Measurements from ENCODE around the gene DGKB.

Gene DGKB

DNA sequence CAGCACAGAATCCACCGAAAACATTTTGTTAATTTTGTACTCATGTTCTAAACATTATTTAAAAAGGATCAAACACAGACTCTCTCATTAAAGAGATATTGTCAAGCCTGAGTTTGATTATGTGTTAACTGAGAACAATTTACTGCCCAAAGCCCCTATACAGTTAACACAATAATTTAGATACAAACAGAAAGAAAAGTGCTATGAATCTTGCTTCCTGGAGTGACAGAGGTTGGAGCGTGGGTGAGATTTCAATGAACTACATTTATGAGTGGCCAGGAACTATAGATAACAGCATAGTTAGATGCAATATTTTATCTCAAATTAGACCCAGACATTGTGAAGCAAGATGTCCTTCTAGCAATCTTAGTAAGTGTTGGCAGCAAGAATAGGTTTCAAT is 464.2 kb downstream of the DGKB start:
- no peak for DNase-seq

DNA sequence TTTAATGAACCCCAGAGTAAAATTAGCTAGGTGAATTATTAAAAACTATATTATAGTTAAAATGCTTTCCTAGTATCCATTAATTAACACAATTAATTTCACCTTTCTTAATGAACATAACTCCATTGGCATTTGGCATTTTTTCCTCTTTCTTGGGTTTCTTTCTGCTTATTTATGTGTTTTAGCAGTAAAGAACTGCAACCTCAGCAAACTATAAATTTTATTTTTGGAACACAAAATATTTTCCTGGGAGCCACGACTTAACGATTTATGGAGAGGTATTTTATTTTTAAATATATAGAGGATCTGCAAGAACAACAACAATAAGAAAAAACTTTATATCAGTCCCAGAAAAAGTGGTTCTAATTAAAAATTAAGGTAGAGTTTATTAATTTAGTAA is 465.7 kb downstream of the DGKB start:
- DNase-seq, result no peak

DNA sequence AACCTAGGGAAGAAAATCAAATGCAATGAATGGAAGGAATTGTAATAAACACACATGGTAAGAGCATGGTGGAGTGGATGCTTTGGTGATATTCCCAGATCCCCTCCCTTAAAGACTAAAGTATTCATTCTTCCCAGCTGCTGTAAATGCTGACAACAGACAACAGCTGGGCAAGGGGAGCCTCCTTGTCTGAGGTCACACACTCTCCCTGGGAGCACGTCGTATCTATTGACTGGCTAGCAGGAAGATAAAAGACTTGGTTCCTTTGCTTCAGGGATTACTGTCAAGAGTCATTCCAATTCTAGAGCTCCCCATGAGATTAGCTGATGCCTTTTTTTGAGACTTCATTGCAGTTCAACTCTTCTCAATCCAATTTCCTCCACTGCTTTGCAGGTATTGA is 469.6 kb downstream of the DGKB start:
- no peak for DNase-seq

DNA sequence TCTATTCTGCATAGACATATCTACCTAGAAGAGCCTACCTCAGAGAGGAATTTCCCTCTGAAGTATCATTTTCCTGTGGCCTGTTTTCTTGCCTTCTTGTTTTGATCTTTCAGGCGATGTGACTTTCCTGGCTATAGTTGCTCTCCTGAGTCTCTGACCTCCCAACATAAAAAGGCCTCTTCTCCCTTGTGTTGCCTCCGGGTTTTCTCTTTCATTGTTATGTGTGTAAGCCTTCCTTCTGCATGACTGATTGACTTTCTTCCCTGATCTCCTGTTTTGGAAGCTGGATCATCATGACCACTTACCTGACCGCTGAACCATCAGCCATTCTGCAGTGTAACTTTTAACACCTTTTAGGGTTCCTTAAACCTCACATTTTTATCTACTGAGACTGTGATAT is 471.6 kb downstream of the DGKB start:
- no peak for DNase-seq

DNA sequence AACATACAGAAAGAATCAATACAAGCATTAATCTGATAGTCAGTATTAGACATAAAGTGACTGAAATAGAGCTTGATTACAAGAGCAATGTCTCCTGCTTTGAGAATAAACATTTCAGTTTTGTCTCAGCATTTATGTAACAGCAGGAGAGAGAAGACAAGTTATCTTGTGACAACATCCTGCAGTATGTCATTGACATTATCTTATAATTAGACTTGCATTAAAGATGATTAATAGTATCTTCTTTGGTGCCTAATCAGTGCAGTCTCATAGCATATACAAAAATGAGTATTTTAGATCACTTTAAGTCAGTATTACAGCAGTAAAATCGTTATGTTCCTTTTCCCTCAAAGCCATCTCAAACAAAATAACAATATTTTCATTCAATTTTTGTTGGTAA is 477.0 kb downstream of the DGKB start:
- DNase-seq, result no peak

DNA sequence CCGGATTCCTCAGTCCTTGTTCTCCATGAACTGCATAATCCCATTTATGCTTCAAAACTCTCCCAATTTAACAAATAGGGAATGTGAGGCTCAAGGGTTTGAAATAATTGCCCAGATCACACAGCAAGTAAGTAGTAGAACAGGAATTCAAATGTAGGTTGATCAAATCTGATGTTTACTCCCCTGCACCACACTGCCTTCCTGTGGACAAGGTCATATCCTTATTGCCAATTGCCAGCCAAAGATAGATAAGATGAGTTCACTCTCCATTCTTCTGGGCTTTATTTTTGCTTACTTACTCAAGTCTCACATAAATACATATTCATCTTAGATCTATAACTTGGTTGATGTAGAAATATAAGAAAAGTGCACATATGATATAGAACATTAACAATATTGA is 477.9 kb downstream of the DGKB start:
- no peak for DNase-seq

DNA sequence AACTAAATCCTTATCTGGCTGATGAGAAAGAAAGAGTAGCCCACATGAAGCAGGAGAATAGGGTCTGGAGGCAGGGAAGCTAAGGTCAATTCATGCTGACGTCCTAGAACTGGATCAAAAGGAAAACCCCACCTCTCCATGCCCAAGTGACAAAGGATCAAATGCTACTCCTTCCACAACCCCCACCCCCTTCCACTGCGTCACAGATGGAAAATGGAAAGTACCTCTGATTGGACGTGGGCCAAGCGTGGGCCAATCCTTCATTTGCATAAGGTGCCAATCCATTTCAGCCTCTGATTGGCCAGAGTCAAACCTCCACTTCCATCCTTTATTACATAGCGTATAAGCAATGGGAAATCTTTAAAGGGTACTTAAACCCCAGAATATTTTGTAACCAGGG is 481.8 kb downstream of the DGKB start:
- DNase-seq, result no peak

DNA sequence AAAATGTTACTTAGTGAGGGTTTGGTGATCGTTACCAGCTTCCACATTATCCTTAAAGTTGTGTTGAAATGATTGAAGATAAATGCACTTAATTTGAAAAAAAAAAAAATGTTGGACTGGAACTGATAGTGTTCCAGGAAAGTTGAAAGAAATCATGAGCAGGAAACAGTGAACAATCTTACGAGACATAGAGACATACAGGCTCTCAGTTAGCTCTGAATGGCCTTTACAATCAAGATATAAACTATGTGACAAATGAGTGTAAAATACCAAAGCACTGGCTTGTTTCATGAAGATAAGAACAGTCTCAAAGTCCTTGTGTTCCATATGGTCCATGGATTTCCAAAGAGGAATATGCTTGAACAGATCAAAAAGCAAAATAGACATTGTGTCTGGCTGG is 483.0 kb downstream of the DGKB start:
- DNase-seq, result no peak

DNA sequence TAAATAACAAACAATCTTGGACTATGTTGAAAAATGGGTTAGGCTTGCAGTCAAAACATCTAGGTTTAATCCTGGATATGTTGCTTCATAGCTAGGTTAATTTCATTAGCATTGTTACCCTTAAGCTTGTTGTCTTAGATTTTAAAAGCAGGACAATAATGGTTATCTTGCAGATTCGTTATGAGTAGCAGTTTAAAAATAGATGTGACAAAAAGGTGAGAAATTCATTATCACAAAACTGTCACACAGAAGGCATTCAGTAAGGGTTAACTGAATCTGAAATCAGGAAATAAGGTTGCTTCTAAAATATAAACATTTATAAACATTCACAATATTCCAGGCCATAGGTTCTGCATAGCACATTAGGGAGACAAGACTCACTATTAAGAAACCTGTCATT is 483.9 kb downstream of the DGKB start:
- no peak for DNase-seq

DNA sequence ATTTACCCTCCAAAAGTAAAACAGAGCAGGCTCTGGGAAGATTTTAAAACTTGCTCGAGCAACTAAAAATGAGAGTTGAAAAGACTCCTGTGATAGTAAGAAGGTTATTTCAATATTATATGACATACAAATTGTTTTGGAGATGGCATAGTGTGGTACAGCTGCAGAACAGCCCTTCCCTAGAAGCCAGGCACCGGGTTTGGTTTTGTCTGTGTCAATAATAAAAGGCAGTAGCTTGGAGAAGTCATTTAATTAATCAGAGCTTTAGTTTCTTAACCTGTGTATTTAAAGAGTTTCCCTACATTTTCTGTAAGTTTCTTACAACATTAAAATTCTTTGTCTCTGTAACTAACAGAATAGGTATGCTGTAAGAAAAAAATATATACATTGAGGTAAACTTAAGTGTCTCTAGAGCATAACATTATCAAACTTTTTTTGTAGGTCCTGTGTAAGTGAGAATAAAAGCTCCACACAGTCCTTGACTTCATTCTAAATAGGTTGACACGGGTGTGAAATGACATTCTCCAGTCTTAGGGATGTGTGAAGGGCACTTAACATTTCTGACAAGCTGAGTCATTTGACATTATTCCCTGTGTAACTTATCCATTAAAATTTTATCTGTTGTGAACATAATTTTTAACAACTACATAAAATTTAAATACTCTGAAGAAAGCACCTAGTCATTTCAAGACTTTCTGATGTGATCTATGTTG is 488.1 kb downstream of the DGKB start:
- DNase-seq, result no peak

DNA sequence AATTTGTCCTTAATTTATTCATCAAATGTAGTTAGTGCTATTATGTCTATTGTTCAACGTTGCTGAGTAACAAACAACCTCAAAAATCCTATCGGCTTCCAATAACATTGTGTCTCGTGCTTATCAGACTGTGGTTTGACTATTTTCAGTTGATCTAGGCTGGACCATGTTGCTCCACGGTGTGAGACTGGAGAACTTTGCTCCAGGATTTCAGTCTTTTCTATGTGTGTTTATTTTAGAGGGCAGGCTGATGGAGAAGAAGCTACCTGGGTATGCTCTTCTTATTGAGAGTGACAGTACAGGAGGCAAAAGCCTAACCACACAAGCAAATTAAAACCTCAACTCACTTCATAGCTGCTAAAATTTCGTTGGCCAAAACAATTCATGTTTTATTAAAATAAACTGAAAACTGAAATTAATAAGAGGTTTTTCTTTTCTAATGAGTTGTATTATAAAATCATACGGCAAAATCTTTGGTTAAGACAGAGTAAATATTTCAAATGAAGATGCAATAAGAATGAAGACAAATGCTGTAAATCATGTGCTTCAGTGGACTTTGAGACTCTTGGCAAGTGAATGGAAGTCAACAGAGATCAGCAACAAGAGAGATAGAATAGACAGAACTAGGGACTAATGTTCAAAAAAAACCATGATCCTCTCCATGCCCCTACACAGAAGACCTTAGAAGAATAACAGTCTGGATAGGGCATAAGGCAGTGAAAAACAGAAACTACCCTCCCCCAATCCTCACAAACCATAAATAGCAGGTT is 495.1 kb downstream of the DGKB start:
- DNase-seq, result no peak

DNA sequence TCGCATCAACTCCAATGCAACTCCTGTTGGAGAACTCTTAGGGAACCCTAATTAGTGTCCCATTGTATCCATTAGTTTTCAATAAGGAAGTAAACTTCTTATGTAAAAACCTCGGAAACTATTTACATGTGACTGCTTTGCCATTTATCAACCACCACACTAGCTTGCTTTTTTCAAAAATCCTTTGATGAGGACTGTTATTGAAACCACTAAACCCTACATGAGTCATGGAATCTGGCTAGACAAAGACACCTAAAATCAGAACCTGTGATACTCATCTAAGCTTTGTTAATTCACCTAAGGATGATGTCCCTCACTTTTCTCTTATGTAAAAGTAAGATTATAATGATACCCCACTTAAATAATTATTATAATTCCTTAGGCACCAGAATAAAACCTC is 499.0 kb downstream of the DGKB start:
- DNase-seq, result no peak

DNA sequence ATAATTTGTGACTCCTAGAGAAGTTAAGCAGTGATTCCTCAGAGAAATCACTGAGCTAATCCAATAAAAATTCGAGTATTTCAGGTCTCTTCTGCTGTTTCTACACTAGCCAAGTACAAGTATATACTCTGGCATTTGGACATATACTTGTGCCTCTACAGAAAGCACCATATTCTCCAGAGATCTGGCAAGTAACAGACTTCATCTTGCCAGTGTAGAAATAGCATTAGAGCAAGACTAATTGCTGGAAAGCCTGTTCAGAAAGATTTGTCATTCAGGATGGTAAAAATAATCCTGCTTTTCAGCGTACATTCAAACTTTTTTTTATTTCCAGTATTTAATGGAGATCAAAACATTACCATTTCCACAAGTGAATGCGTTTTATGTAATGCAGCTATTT is 502.3 kb downstream of the DGKB start:
- no peak for DNase-seq

DNA sequence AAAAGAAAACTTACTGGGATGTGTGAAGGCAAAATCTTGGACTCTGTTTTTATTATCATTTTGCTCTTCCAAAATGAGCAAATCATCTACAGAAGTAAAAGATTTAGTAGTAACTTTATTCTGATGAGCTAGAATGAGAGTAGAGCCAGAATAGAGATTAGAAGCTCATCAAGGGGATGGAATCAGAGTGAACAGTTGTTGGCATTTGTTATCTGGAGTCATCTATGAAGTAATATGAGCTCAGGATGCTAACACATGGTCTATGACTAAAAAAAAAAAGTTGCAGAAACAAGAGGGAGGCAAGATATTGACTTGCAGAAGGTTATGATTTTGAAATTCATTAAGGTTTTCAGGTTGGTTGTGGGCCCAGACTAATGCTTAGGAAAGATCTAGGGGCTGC is 504.0 kb downstream of the DGKB start:
- DNase-seq, result no peak

DNA sequence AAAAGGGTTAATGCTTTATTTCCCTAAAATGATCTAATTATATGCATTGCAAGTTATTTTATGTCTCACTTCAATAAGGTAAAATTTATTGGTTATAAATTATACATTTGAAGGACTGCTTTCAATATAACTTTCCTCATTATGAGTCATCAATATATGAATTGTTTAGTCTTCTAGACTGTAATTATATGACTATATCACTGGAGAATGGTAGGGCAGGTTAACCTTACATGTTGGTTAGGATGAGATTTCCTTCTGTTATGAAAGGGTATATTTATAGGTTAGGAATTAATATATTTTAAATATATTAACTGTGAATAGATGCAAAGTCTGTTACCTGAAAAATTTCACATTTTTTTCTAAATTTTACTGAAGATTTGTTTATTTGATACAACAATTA is 506.7 kb downstream of the DGKB start:
- no peak for DNase-seq

DNA sequence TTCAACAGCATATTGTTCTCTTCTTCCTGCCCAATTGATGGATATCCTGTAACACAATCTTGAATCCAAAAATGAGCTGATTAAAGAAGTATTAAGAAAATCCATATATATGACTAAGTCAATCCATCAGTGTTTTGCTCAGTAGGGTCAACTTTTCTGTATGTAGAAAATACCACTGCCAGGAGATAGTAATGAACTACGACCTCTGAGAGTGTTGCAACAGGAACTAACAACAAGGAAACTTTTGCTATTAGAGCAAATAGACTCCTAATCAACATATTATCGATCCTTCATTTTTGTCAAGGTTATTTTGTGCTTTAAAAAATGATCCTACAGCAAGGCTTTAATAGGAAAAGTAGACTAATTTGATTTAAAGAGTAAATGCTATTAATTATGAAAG is 507.8 kb downstream of the DGKB start:
- no peak for DNase-seq

DNA sequence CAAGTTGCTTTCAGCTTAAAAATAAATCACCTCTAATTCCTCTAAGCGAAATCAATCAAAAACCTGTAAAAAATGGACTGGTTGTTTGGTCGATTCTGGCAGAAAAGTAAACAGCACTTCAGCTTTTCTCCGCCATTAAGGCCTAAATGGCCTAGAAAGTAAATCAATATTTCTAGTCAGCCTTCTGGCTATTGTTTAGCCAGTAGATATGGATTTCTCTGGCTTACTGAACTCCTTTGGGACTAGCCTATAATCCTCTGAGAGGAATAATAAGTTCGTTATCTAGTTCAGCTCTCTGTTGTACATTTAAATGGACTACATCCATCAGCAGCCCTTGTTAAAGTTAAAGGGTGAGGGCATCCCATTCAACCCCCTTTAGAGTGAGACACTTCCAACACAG is 513.0 kb downstream of the DGKB start:
- DNase-seq, result no peak

DNA sequence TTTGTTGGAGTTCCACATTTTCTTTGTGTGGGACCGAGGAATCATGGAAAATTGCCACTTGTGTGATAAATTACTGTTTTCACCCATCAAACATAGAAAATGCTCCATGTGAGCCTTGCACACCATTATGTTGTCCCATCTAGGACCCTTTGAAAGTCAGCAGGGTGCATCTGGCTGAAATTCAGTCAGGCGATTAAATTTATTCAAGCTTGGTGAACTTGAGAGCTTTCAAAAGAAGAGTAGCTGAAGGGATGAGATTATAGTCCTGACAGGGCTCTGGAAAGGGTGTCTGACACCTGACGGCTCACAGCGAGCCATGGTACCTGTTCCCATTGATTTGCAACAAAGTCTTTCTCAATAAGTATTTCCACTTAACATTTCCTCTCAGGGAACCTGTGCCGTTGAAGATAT is 513.4 kb downstream of the DGKB start:
- no peak for DNase-seq

DNA sequence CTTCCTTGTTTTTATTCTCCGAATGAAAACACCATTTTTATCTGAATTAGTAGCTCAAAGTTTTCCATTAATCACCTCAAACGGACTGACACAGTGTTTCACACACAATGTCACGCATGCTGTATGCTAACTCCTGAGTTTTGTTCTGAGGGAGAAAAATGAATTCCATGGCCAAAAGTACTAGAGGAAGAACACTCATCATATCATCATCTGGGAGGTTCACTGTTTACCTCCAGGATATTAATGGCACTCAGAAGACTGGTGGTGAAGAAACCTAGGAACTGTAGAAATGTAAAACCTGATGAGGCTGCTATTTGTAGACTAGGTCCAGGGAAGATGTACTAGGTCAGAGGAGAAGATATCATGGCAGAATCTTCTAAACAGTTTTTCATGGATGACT is 517.5 kb downstream of the DGKB start:
- no peak for DNase-seq

DNA sequence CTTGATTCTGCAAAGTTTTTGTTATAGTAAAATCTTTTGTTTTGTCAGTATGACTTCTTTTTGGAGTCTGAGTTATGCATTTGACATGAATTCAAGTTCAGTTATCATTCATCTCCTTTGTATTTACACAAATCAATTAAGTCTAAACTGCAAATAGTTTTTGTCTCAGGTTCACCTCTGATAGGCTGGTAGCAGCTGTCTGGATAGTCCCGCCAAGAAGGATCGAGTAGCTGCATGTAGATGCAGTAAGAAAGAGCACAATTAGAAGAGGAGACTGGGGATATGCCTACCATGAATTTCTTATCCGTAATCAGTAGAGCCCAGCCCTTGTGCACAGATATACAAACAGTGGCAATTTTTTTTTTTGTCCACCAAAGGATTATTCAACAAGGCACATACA is 520.6 kb downstream of the DGKB start:
- no peak for DNase-seq

DNA sequence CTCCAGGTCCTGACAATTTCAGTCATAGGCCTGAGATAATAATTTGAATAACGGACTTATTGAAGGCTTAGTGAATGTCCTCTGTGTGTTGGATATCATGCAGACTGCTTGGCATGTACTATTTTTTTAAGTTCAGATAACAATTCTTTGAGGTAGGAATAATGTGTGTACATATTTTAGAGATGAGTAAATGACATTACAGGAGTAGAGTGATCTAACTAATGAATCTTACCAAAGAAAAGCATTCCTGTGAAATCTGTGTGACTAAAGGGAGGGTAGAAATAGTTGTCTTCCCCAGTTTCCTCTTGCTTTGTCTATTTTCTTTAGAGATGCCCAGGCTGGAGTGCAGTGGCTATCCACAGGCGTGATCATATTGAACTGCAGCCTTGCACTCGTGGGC is 521.2 kb downstream of the DGKB start:
- DNase-seq, result no peak

DNA sequence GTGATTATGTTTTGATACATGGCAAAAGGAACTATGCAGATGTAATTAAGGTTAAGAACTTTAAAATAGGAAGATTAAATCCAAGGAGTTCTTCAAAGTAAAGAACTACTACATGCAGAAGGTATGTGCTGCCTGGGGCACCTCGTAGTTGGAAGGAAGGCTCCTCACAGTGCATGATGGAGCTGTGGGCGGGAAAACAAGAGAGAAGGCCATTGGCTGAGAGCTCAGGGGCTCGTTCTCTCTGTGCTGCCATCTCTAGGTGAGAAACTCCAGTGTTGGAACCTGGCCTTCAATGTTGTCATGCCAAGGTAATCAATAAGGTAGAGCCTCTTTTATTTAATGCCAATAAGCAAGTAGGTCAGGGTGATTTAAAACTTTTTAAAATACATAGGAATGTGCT is 521.7 kb downstream of the DGKB start:
- DNase-seq, result no peak

DNA sequence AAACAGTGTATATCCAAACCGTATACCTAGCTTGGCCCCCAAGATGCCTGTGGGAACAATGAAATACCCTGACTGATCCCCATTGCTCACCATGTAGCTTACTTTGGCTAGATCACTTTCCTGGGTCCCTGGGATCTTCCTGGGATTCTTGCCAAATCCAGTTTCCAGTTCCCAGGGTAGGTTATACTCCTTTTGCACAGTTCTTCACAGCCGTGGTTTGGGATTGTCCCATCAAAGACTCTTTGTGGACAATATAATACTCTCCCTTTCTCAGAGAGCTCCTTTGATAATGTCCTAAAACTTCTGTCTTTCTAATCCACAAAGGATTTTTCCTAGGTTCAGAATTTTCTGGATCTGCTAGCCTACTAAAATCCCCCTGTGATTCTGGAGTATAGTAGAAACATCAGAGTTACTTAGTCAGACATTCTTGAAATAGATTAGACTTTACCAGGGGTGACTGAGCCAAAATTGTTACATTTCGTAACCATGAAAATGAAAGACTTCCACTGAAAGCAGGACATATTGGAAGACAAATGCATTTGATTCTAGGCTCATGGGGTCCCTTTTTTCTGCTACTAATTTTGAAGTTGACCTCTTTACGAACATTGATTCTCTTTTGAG is 524.8 kb downstream of the DGKB start:
- DNase-seq, result no peak

DNA sequence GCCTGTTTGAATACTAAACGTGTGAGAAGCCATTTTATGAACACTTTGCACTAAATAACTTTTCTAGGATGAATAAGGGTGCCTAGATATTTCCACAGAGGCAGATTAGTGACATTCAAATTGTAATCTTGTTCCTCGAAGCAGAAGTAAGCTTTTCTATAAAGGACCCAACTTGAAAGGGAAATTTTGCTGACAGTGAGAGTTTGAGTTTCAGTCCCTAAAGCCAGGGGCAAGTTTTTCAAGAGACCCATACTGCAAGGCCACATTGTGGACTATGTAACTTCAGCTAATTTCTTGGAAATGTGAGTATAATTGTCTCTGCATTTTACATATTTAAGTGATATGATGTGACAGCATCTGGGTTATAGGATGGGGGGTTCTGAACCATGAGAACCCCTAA is 525.8 kb downstream of the DGKB start:
- no peak for DNase-seq

DNA sequence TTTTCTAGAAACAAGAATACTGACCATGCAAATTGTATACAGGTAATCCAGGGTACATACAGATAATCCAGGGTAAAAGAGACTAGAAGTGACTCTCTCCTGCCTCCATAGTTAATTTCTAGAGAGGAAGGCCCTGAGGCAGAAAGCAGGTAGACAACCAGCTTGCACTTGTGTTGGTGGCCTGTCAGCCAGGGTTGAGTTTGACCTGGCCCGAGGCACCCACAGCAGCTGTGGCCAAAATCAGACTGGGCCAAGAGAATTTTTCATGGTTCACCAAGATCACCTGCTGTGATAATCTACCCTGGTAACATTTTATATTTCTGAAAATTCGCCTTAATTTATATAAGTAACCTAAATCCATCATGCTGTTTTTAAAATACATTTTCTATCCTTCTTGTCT is 526.6 kb downstream of the DGKB start:
- DNase-seq, result no peak

All from activated naive CD4-positive, alpha-beta T cell (primary cell).